CD14-positive monocyte (primary cell): ENCODE measurements around the gene KRT85. TPM values are rescaled to one million over a fixed set of nuclear protein-coding genes. Genes with fewer than 3 reads are reported as not detected.

Experiments used
- DNase-seq, 3 donors: peaks; one replicate each; pipeline ENCODE4 v3.0.0-alpha.2; 2011 to 2022
- H2AFZ ChIP-seq: 2 replicates; pipeline ENCODE4 v1.6.0; 2012; ENCODE audit warnings: mild to moderate bottlenecking, low read depth, low read length, inconsistent platforms; ENCODE audit not compliant: insufficient read depth, poor library complexity, severe bottlenecking
- H3K27ac ChIP-seq, 2 donors: 1 replicate in 1 of 2; 2 replicates in 1 of 2; pipeline ENCODE4 v1.5.1; 2012 to 2013; ENCODE audit warnings: low read length in 2 of 2, control low read depth in 1 of 2, inconsistent platforms in 1 of 2, low read depth in 1 of 2, mild to moderate bottlenecking in 1 of 2
- H3K27me3 ChIP-seq, 2 donors: one replicate each; pipeline versions ENCODE4 v1.6.0 to v1.6.1; 2011 to 2013; ENCODE audit warnings: low read length in 2 of 2; ENCODE audit not compliant: control insufficient read depth in 2 of 2, insufficient read depth in 2 of 2
- H3K36me3 ChIP-seq, 2 donors: replicated peaks in 1 of 2; 1 replicate in 1 of 2; 2 replicates in 1 of 2; pipeline versions ENCODE4 v1.5.1 to v1.6.1; 2012 to 2013; ENCODE audit warnings: low read length in 2 of 2, control low read depth in 1 of 2, inconsistent platforms in 1 of 2, mild to moderate bottlenecking in 1 of 2; ENCODE audit not compliant: insufficient read depth in 2 of 2, control insufficient read depth in 1 of 2
- H3K4me1 ChIP-seq, 2 donors: 1 replicate in 1 of 2; 2 replicates in 1 of 2; pipeline versions ENCODE4 v1.5.1 to v1.6.1; 2012 to 2013; ENCODE audit warnings: low read length in 2 of 2, control low read depth in 1 of 2, inconsistent platforms in 1 of 2, mild to moderate bottlenecking in 1 of 2, moderate library complexity in 1 of 2; ENCODE audit not compliant: insufficient read depth in 2 of 2, control insufficient read depth in 1 of 2
- H3K4me2 ChIP-seq: replicated peaks from 2 replicates; pipeline ENCODE3; 2012; ENCODE audit warnings: low read length, moderate library complexity, mild to moderate bottlenecking; ENCODE audit not compliant: poor library complexity, severe bottlenecking; ENCODE audit errors: extremely low read depth
- H3K4me3 ChIP-seq, 3 experiments: fragments of 200-600 bp in 1 of 3; sonication (generic) in 1 of 3; replicated peaks in 1 of 3; 1 replicate in 2 of 3; 2 replicates in 1 of 3; pipeline ENCODE4 v1.5.1; 2011 to 2013; ENCODE audit warnings: low read length in 3 of 3, mild to moderate bottlenecking in 3 of 3, control low read depth in 2 of 3, low read depth in 2 of 3, inconsistent platforms in 1 of 3, moderate library complexity in 1 of 3
- H3K79me2 ChIP-seq: 2 replicates; pipeline ENCODE4 v1.6.0; 2012; ENCODE audit warnings: mild to moderate bottlenecking, control low read depth, inconsistent platforms, low read length, moderate library complexity; ENCODE audit not compliant: insufficient read depth
- H3K9ac ChIP-seq: 2 replicates; pipeline ENCODE4 v1.6.0; 2017; ENCODE audit warnings: low read length, mild to moderate bottlenecking; ENCODE audit not compliant: insufficient read depth, poor library complexity, severe bottlenecking
- H3K9me3 ChIP-seq, 2 donors: replicated peaks in 1 of 2; 1 replicate in 1 of 2; 2 replicates in 1 of 2; pipeline versions ENCODE4 v1.5.1 to v1.6.1; 2012 to 2013; ENCODE audit warnings: low read length in 2 of 2, control low read depth in 1 of 2; ENCODE audit not compliant: control insufficient read depth in 1 of 2, insufficient read depth in 1 of 2
- H4K20me1 ChIP-seq: 2 replicates; pipeline ENCODE4 v1.6.0; 2012; ENCODE audit warnings: mild to moderate bottlenecking, low read length, control low read depth, moderate library complexity; ENCODE audit not compliant: insufficient read depth
- H3K27ac Mint-ChIP-seq, 7 donors: one replicate each; pipeline ENCODE4 v1.8.0; 2020; ENCODE audit warnings: mild to moderate bottlenecking in 7 of 7, mixed read lengths in 7 of 7, moderate library complexity in 6 of 7, inconsistent platforms in 2 of 7
- H3K27me3 Mint-ChIP-seq, 3 donors: one replicate each; pipeline ENCODE4 v1.8.0; 2021 to 2022; ENCODE audit warnings: low read depth in 3 of 3, mild to moderate bottlenecking in 3 of 3, mixed read lengths in 3 of 3, moderate library complexity in 3 of 3, inconsistent platforms in 1 of 3
- H3K36me3 Mint-ChIP-seq, 2 donors: one replicate each; pipeline ENCODE4 v1.8.0; 2020; ENCODE audit warnings: mixed read lengths in 2 of 2, inconsistent platforms in 1 of 2, mild to moderate bottlenecking in 1 of 2
- H3K4me1 Mint-ChIP-seq: one replicate; pipeline ENCODE4 v1.8.0; 2020; ENCODE audit warnings: mild to moderate bottlenecking, mixed read lengths
- H3K4me3 Mint-ChIP-seq, 2 donors: one replicate each; pipeline ENCODE4 v1.8.0; 2020; ENCODE audit warnings: mild to moderate bottlenecking in 2 of 2, mixed read lengths in 2 of 2, moderate library complexity in 1 of 2
- H3K9me3 Mint-ChIP-seq, 7 donors: one replicate each; pipeline ENCODE4 v1.8.0; 2020 to 2022; ENCODE audit warnings: mixed read lengths in 7 of 7, mild to moderate bottlenecking in 6 of 7, moderate library complexity in 6 of 7, inconsistent platforms in 2 of 7
- WGBS: methylation state at CpG from one replicate; pipeline ENCODE4 v1.1.5; 2013; ENCODE audit warnings: missing lambda C conversion rate; ENCODE audit not compliant: insufficient coverage; 5-methylcytosine and 5-hydroxymethylcytosine counted together
- intact Hi-C, 2 donors: fragments of 100-400 bp; cut with micrococcal nuclease; formaldehyde crosslinking; loops; one replicate each; pipeline versions ENCODE4 v1.15.0 to v1.15.1; 2023
- polyA plus RNA-seq, 3 donors: library from polyadenylated mRNA; depleted of rRNA in 1 of 3; unstranded in 2 of 3; stranded (reverse) in 1 of 3; fragments of 300-500 nt in 2 of 3; fragments of >200 nt in 1 of 3; fragmentation: Illumina TruSeq in 2 of 3; gene quantifications; 1 replicate in 2 of 3; 2 replicates in 1 of 3; pipeline ENCODE4 v1.2.3, GENCODE V29; 2012 to 2021
- TF ChIP-seq, protein P1 (sequence below): fragments of 200-600 bp; IDR thresholded peaks from one replicate; pipeline ENCODE4 v1.8.0; 2022; ENCODE audit warnings: antibody characterized with exemption, mild to moderate bottlenecking

The KRT85 gene
- polyA plus RNA-seq, 3 donors = not detected

DNA sequence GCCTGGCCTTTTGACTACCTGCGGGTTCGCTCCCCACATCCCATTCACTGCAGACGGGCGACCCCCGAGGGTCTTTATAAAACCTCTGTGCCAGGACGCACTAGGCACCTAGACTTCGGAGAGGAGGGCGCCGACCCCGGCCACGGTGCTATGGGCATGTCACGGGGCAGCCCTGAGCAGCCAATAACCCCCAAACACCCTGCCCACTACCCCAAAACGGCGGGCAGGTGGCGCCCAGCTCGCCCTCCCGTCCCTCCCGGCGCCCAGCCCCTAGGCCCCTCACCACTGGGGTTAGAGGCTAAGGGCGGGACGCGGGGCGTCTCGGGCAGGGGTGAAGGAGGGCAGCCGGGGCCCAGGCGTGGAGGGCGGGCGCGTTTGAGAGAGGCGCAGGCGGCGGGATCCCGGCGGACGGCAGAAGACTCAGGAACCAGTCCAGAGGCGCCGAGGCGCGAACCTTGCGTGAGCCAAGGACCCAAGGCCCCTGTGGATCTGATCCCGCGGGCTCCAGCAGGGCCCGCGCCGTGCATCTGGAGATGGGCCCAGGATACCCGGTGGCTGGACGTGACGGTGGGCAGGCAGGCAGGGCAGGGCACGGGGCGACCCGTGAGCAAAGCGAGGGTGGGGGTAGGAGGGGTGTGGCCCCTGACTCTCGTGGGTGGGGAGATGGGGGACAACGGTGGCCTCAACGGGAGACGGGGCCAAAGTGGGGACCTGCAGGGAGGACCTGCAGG lies 11.1 kb downstream of the KRT85 start:
- Mint-ChIP-seq H3K9me3 (no peaks in the 10 kb centered on the region), H3K4me1 (peaks cover 6% of the 10 kb centered on the region), H3K4me3 (no peak overlapping the region), H3K27me3 (peaks cover 0 to 18% (median 3%) of the 10 kb centered on the region in 3 donors), H3K36me3 (no peaks in the 10 kb centered on the region), H3K27ac (no peak overlapping the region)
- Histone ChIP-seq H3K79me2 (no peaks in the 10 kb centered on the region), H3K36me3 (no peaks in the 10 kb centered on the region), H3K27ac (no peak overlapping the region), H3K4me2 (no peak overlapping the region), H4K20me1 (no peaks in the 10 kb centered on the region), H3K27me3 (no peaks in the 10 kb centered on the region), H3K4me1 (no peaks in the 10 kb centered on the region), H3K9ac (no peak overlapping the region), H2AFZ (no peak overlapping the region), H3K9me3 (no peaks in the 10 kb centered on the region), H3K4me3 (no peak overlapping the region)
- WGBS = 95% methylated on average over 43 of the region's 56 CpGs
- TF ChIP-seq, protein P1, sequence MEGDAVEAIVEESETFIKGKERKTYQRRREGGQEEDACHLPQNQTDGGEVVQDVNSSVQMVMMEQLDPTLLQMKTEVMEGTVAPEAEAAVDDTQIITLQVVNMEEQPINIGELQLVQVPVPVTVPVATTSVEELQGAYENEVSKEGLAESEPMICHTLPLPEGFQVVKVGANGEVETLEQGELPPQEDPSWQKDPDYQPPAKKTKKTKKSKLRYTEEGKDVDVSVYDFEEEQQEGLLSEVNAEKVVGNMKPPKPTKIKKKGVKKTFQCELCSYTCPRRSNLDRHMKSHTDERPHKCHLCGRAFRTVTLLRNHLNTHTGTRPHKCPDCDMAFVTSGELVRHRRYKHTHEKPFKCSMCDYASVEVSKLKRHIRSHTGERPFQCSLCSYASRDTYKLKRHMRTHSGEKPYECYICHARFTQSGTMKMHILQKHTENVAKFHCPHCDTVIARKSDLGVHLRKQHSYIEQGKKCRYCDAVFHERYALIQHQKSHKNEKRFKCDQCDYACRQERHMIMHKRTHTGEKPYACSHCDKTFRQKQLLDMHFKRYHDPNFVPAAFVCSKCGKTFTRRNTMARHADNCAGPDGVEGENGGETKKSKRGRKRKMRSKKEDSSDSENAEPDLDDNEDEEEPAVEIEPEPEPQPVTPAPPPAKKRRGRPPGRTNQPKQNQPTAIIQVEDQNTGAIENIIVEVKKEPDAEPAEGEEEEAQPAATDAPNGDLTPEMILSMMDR = no peak
- intact Hi-C loops = no loop called here
- no peak for DNase-seq

DNA sequence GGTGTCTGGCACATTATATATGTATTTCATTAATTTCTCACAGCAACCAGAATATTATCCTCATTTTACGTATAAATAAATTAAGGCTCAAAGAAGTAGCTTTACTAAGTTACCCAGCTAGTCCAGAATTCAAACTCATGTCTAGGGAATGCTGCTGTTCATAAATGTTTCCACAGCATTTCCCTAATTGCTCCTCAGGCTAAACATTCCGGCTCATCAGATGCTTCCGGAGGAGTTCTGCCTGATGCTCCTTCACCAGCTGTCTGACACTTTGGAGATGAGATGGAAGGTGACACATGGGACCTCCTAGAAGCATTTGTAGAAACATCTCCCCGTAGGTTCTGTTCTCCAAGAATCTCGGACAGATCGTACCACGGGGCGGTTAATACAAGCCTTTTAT lies 12.1 kb downstream of the KRT85 start:
- H3K36me3 ChIP-seq = no peaks in the 10 kb centered on the region
- no peaks in the 10 kb centered on the region for H3K4me1 ChIP-seq
- no peak overlapping the region for H3K9ac ChIP-seq
- no peak overlapping the region for H3K4me3 Mint-ChIP-seq
- H2AFZ ChIP-seq = no peak overlapping the region
- H3K4me2 ChIP-seq = no peak overlapping the region
- DNase-seq = no peak
- no peaks in the 10 kb centered on the region for H3K9me3 Mint-ChIP-seq
- no peak overlapping the region for H3K4me3 ChIP-seq
- intact Hi-C loops = no loop called here
- peaks cover 0 to 22% (median 3%) of the 10 kb centered on the region in 3 donors for H3K27me3 Mint-ChIP-seq
- H3K79me2 ChIP-seq = no peaks in the 10 kb centered on the region
- no peaks in the 10 kb centered on the region for H3K9me3 ChIP-seq
- TF ChIP-seq, protein P1 = no peak
- H3K27me3 ChIP-seq = no peaks in the 10 kb centered on the region
- no peaks in the 10 kb centered on the region for H4K20me1 ChIP-seq
- no peaks in the 10 kb centered on the region for H3K36me3 Mint-ChIP-seq
- H3K4me1 Mint-ChIP-seq = peaks cover 6% of the 10 kb centered on the region
- no peak overlapping the region for H3K27ac ChIP-seq
- no peak overlapping the region for H3K27ac Mint-ChIP-seq
- 95% methylated on average over 6 of the region's 8 CpGs for WGBS
